GM18907 (cell line): ENCODE data around the gene FLACC1.
"Not testable (repeated sequence)": the region's sequence is repeated elsewhere in the genome, so short reads cannot be mapped to it uniquely, and the experiment has no call there.

Experiments
- ATAC-seq: cut with Tn5 transposase; IDR thresholded peaks from one replicate; pipeline ENCODE4 v1.9.1; 2021; ENCODE audit warnings: mild to moderate bottlenecking, moderate library complexity; ENCODE audit not compliant: unreplicated experiment

FLACC1 gene

GRCh38 chr2:201256082-201256481 lies 101.1 kb downstream of the FLACC1 start:
- no peak for ATAC-seq

DNA sequence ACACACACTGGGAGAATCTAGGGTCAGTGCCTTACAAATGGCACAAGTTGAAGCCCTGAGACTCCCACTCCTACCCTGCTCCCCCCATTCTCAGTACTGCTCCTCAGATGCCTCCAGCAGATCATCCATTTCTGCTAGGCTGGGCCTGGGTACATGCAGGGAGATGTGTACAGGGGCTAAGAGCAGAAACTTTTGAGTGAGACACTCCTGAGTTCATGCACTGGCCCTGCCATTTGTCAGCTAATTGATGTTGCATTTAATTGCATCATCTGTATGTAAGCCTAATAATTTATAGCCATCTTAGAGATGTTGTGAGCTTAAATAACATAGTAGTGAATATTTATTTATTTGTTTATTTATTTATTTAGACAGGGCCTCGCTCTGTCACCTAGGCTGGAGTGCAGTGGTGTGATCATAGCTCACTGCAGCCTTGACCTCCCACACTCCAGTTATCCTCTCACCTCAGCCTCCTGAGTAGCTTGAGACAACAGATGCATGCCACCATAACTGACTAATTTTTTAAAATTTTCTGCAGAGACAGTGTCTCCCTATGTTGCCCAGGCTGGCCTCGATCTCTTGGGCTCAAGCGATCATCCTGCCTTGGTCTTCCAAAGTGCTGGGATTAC lies 101.6 kb downstream of the FLACC1 start:
- ATAC-seq: no peak

DNA sequence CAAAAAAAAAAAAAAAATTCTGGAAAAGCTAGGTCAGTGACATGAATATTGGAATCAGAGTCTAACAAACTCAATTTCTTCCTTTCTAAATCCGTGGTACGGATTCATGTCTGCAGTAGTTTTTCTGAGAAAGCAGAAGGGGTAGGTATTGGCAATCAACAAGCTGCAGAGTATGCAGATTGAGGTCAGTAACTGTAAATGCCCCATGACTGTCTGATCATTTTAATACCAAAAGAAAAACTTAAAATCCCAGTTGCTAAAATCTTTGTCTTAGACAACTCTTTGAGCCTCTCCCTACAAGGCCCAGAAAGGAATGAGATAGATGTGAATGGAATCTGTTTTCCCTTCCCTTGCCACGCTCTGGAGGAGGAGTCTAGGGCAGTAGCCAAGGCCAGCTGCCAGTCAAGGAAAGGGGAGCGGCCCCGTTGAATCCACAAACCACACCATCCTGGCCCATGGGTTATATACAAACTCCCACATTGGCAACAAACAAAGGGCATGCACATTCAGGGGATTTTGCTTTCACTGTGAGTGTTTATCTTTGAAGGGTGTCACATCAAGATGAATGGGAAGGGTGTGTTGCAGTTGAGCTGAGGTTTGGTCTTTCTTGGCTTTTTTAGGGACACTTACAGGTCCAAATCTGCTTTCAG lies 102.9 kb downstream of the FLACC1 start:
- ATAC-seq: no peak

DNA sequence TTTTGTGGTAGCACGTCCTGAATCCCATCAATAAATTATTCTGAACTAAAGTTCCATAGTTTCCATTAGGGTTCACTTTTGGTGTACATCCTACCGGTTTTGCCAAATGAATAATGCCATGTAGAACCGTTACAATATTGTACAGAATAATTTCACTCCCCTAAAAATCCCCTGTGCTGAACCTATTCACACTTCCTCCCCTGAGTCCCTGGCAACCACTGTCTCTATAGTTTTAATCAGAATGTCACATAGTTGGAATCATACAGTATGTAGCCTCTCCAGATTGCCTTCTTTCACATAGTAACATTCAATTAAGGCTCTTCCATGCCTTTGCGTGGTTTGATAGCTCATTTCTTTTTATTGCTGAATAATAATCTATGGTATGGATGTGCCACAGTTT lies 106.4 kb downstream of the FLACC1 start:
- no peak for ATAC-seq

DNA sequence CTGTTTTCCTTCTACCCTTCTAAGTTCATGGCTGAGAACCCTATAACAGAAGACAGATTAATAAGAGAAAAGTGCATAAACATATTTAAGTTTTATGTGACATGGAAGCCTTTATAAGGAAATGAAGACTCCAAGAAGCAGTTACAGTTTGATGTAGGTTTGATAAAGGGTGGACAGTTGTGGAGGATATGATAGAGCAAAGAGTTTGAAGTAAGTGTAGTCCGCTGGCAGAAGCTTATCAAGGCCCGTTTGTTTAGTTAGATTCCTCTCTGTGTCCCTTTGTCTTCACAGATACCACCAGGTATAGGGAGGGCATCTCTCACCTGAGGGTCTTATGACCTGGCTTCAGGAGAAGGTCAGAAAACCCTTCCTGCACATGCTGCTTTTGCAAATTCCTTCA lies 107.3 kb downstream of the FLACC1 start:
- no peak for ATAC-seq

- ATAC-seq: no peak
These were observed 108.8 kb downstream of the FLACC1 start for GRCh38 chr2:201248288-201248844.

- no peak for ATAC-seq
These were observed 110.9 kb downstream of the FLACC1 start for GRCh38 chr2:201246280-201246679.

DNA sequence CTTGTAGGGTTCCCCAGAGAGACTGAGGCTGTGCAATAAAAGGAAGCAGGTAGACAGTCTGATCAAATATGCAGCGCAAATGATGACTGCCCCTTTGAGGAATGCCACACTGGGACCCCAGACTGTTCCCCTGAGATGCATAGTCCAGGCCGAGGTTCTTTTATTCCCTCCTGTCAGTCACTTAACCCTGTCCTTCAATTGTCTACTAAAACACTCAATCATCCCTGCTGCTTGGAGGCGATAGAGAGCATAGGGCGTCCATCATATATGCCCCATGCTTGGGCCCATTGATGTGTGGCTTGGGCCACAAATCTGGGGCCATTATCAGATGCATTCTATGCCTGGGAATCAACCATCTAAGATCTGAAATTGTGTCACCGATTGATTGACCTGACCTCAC lies 112.3 kb downstream of the FLACC1 start:
- ATAC-seq: no peak

DNA sequence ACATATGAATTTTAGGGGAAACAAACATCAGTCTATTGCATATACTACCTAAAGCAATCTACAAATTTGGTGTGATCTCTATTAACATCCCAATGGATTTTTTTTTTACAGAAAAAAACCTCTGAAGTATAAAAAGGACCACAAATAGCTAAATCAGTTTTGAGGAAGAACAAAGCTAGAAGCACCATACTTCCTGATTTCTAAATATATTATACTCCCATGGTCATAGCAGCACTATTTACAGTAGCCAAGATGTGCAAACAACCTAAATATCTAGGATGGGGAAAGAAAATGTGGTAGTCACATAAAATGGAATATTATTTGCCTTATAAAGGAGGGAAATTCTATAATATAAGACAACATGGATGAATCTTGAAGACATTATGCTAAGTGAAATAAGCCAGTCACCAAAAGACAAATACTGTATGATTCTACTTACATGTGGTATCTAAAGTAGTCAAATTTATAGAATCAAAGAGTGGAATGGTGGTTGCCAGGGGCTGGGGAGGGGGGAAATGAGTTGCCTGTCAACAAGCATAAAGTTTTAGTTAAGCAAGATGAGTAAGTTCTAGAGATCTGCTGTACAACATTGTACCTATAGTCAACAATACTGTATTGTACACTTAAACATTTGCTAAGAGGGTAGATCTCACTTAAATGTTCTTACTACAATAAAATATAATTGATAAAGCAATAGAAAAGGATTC lies 114.4 kb downstream of the FLACC1 start:
- ATAC-seq: no peak

GRCh38 chr2:201239167-201239935 lies 117.8 kb downstream of the FLACC1 start:
- ATAC-seq: not testable (repeated sequence)
